Stimulated activated CD8-positive, alpha-beta memory T cell treated with anti-CD3 and anti-CD28 coated beads, Interleukin-15, amount 100 ng/mL, for 4 hours (primary cell): Measurements from ENCODE around the gene BNIP5.

Experiments
- DNase-seq, 2 donors: peaks; one replicate each; pipeline ENCODE4 v3.0.0-alpha.2; 2020; ENCODE audit warnings: low read depth in 2 of 2

BNIP5 gene

DNA sequence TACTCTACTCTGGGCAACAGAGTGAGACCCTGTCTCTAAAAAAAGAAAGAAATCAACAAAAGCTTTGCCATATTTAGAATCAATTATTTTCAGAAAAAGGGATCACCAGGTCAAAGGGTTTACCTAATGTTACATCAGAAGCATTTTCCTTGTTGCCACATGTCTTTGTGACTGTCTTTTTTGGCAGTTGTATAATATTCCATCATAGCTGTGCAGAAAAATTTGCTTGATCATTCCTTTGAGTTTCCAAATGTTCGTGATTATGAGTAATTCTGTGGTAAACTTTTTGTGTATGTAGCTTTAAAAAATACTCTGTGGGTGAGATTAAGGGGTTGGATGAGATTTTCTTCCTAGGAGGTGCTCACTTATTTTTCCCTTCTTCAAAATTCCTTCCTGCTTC is 40.4 kb downstream of the BNIP5 start:
- no peak for DNase-seq

DNA sequence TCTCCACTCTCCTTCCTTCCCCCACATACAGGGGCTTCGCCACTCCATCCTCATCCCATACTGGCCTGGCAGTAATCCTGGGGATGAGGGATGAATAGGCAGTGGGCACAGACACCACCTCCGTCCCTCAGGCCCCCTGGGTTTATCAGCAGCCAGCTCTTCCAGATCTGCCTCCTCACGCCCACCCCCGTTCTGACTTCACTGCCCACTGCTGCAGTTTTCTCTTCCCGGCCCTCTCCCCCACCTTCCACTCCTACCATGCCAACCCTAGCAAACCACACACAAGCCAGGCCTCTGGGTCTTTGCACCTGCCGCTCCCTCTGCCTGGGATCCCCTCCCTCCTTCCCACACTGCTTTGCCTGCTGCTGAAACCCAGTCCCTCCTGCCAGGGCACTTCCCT is 44.5 kb downstream of the BNIP5 start:
- no peak for DNase-seq

DNA sequence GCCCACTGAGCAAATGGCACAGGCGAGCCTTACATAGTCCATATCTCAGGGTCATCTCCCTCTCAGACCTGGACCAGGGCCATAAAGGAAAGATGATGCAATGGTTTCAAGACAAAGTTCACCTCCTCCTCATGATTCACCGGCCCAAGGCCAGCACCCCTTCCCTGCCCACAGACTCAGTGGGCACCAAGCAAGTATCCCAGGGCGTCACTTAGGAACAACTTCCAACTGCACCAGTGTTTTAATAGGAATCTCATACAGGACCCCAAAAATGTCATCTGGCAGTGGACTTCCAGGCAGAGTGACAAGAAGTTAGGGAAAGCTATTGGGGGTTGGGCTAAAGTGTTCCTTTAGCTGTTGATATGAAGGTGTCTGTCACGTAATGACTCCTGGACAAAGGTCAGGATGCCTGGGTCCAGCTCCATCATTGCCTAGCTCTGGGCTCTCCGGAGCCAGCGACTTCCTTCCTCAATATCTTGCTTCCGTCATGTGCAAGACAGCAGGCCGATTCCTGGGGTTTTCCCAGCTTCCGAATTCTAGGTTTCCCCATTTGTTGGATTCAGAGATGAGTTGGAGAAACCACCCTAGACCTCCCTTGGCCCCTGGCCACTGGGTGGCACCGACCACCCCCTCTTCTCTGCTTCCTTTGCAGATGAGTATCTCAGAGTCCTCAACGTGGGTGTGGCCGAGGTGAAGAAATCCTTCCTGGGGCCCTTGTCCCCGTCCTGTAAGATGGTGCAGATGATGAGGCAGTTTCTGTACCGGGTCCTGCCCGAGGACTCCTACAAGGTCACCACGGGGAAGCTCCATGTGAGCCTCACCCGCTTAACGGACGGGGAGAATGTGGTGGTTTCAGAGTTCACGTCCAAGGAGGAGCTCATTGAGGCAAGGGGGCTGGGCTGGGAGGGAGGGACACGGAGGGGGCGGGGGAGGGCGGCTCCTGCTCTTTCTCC is 45.7 kb downstream of the BNIP5 start:
- DNase-seq, result no peak

DNA sequence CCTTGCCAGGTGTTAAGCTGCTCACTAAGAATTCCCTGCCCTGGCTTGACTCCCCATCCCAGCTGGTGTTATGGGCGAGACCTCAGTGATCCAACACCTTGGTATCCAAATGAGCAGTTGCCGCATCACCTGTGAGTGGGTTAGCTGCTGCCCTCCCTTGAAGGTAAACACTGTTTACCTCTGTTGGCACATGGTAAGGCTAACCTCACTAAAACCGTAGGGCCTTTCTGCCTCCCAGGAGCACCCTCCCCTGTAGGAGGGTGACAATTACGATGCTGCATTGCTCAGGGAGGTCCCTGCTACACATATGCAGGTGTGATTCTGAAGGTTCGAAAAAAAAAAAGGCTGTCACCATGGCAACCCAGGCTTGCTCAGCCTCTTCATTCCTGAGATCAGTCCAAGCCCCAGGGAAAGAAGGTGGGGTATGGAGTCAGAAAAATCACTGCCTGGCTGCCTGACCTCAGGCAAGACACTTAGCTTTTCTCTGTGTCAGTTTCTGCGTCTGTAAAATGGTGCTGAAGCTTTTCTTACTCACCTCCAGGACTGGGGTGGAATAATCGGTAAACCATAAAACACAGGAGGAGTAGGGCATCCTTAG is 47.3 kb downstream of the BNIP5 start:
- no peak for DNase-seq

DNA sequence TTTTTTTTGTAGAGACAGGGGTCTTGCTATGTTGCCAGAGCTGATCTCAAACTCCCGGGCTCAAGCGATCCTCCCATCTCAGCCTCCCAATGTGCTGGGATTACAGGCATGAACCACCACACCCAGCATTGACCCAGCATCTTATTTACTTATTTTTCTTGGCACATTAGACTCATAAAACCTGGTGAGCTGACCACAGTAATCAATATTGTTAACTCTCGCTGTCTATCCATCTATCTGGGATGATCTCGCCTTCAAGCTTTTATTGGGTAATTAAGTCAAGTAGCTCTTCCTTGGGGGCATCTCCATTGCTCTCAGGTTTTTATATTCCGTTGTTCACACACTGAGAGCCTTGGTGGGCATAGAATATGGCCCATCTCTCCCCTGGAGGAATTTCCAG is 49.8 kb downstream of the BNIP5 start:
- DNase-seq, result no peak

DNA sequence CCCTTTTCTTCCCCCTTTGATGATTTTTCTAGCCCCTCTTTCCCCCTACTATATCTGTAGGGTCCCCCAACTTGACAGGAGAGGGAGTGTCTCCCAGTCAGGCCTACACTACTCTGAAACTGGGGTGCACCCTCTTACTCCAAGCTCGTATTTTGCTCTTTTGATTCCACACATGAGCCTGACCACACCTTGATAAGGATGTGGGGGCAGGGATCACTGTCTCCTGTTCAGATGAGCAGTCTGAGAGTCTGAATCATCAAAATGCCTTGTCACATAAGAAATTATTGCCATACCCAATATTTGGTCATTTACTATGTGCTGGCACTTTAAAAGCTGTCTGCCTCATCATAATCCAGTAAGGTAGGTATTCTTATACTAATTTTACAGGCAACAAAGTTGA is 50.9 kb downstream of the BNIP5 start:
- DNase-seq, result no peak

DNA sequence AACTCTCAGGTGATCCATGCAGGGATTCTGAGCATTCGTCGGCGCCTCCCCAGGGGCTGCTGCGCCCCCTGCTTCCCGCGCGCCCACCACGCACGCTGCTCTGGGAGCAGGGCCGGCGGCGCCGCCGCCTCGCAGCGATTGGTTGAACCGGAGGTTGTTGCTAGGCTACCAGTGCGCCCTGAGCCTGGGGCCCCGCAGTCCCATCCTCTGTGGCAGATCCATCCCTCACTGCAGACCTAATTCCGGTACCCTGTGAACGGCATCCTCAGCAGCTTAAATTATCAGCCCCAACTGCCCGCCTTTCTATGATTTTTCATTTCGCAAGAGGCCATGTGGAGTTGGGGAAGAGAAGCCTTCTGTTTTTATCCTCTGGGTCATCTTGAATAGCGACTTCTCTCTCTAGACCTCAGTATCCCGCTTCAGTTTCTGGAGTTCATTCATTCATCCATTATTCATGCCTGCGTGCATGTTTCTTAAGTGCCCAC is 51.5 kb downstream of the BNIP5 start:
- DNase-seq, result no peak

DNA sequence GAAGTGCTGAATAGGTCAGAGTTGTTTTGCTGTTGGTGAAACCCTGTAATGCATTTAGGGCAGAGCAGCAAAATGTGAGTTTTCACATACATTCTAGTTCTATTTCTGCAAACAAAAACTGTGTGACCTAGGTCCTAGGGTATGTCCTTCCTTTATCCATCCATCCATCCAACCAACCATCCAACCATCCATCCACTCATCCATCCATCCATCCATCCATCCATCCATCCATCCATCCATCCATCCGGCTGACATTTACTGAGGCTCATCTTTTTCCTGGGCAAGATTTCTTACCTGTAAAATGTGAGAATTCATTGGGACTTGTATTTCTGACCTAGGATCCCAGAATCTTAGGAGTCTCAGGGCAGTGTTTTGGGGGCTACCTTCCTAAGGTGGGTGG is 52.3 kb downstream of the BNIP5 start:
- no peak for DNase-seq

DNA sequence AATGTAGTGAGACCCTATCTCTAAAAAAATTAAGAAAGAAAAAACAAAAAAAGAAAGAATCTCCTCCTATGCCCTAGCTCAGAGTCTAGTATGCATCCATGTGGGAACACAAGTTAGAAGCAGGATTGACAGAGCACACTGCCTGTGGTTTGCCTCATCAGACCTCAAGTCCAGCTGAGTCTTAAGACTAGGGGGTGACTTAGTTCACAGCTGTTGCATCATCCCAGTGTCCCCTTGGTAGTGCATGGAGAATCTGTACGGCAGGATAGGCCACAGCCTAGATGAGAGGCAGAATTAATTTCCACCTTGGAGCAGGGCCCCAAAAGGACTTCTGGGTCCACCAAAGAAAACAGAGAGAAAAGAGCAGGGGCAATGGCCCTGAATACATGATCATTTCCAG is 53.1 kb downstream of the BNIP5 start:
- DNase-seq, result no peak

DNA sequence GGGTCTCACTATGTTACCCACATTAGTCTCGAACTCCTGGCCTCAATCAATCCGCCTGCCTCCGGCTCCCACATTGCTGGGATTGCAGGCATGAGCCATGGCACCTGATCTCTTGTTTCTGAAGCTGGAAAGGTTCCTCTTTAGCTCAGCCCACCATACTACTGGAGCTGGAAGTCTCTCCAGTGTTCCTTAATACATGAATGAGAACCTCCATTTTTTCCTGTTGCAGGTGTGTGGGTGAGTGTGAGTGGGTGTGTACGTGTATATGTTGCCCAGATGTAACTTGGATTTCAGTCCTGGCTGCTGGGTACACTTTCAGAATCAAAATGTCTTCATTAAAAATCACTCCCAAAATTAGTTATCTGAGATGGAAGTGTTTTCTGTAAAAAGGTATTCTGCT is 55.7 kb downstream of the BNIP5 start:
- DNase-seq, result no peak

DNA sequence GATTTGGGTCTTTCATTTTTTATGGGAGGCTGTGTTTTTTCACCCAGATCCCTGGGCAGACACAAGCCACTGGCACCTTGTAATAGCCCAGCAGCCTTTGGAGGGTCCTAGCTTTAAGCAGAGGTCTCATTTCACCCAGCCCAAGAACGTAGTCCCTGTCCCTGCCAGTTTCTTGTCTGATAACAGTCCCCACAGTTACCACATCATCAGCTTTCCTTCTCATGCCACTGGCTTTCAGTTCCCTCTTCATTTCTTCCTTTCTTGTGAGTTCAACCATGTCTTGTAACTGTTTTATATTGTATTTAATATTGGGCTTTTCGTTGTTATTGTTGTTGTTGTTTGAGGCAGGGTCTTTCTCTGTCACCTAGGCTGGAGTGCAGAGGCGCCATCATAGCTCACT is 56.2 kb downstream of the BNIP5 start:
- DNase-seq, result no peak

DNA sequence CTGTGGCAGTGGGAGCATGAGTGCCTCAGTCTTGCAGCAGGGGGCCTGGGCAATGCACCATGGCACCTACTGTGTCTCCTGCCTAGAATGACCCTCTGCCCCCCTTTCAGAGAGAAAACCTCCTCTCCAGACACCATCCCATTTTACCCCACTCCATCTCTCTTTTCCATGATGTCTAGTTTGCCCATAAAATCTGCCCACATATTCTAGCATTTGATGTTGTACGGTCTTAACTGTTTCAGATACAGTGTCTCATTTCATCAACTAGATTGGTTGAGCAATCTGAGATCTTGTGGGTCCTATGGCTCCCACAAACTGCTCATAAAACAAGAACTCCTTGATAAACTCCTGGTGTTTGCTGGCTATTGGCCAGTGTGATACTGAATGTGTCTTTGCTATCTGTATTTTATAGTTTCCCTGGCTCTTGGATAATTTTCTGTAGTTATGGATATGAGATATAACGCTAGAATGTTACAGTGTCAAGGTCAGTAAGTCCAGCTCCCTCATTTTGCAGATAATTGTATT is 58.7 kb downstream of the BNIP5 start:
- DNase-seq, result no peak

DNA sequence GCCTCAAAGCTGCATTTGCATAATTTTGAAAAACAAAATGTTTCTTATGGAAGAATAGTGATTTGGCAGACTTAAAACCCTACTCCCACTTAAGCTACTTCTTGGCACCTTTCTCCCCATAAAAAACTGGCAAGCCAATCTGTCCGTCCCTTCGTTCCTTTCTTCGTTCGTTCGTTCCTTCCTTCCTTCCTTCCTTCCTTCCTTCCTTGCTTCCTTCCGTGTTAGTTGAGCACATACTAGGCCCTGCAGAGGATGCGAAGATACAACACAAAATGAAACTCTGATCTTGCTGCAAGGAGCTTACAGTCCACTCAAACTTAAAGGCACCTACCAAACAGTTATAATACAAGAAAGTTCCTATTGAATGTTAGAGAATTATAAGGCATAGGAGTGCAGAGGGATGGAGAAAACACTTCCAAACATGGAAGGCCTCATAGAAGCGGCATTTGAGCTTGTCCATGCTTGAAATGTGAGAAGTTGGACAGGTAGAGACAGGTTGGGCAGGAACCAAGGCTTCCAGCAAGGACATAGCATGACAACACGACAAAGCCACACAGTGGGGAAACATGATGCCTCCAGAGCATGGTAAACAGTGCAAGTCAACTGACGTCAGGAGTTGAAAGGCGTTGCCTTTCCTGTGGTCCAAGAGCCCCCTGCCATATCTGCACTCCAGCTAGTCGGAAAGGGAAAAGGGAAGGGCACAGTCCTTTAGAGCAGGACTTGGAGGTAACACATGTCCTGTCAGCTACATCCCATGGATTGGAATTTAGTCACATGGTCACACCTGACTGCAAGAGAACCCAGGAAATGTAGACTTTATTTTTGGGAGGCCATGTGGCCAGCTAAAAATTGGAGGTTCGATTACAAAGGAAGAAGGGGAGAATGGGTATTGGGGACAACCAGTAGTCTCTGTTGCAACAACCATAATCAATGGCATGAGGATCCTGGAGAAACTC is 59.8 kb downstream of the BNIP5 start:
- DNase-seq, result no peak

DNA sequence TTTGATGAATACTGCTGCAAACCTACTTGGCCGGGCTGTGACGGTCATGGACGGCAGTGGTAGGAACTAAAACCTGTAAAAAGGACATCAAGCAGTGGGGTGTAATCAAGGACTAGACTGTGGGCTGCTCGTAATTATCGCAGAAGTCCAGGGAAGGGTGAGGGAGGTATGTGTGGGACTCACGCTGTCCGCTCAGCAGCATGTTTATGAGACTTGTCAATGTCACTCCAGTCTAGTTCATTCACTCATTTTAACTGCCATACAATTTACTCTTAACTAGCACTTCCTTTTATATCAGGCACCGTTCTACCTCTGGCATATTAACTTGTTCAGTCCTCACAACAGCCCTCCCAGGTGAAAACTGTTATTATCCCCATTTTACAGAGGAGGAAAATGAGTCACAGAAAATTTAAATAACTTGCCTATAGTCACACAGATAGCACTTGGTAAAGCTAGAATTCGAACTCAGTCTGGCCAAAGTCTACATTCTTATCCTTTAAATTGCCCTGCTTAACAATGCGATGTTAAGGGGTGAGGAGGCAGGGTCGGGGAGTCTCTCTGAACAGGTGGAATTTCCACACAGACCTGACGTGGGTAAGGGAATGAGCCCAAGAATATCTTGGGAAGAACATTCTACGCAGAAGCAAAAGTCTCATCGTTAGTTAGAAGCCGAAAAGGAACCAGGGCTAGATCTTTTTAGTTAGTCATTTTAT is 62.7 kb downstream of the BNIP5 start:
- no peak for DNase-seq

DNA sequence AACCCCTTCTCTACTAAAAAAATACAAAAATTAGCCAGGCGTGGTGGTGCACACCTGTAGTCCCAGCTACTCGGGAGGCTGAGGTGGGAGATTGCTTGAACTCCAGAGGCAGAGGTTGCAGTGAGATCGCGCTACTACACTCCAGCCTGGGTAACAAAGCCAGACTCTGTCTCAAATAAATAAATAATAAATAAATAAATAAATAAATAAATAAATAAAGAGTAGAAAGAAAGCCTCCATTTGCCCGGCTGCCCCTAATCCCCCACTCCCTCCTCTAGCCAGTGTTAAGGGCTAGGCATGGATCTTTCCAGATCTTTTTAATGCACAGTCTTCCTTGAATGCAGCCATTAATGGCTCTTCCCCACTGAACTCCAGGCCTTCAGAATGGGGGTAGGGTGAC is 63.6 kb downstream of the BNIP5 start:
- no peak for DNase-seq

DNA sequence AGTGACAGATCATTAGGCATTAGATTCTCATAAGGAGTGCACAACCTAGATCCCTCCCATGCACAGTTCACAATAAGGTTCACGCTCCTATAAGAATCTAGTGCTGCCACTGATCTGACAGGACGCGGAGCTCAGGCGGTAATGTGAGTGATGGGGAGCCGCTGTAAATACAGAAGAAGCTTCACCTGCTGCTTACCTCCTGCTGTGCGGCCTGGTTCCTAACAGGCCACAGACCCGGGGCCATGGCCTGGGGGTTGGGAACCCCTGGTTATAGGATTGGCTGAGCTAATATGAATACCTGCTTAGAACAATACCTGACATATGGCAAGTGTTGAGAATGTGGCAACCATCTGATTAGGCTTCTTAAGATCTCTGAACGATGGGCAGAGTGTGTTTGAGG is 64.5 kb downstream of the BNIP5 start:
- no peak for DNase-seq

DNA sequence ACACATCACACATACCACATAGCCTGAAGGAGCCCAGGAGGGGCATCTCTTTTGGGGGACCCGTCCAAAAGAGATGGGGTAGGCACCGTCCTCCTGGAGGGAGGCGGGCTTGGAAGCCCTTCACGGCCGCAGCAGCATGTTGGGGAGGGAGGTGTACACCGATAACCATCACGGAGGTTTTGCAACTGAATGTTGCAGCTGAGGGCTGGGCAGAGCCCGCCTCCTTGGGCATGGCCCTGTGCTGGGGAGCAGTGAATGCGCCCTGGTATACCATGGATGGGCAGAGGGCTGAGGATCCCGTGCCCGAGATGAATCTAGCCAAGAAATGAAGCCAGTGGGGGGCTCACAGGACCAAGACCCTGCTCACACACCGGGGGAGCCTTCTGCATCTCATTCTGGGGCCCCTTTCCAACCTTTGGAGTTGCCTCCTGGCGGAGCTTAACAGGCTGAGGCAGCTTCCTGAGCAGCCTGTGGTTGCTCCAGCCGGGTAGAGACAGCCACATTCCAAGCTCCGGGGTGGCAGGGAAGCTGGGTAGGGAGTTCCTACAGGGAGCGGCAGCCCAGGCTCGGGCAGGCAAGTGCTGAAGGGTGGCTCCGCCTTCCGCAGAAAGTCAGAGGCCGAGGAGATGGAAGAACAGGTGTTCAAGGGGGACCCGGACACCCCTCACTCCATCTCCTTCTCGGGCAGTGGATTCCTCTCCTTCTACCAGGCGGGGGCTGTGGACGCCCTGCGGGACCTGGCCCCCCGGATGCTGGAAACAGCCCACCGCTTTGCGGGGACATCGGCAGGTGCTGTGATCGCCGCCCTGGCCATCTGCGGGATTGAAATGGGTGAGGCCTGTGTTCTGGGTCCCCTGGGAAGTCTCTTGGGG is 66.6 kb downstream of the BNIP5 start, which contains the start of gene PNPLA1:
PNPLA1 (plus strand) TSS at position 227 of the 872 bp plus-strand sequence; CDS start at position 627, 400 bp downstream.
- no peak for DNase-seq

DNA sequence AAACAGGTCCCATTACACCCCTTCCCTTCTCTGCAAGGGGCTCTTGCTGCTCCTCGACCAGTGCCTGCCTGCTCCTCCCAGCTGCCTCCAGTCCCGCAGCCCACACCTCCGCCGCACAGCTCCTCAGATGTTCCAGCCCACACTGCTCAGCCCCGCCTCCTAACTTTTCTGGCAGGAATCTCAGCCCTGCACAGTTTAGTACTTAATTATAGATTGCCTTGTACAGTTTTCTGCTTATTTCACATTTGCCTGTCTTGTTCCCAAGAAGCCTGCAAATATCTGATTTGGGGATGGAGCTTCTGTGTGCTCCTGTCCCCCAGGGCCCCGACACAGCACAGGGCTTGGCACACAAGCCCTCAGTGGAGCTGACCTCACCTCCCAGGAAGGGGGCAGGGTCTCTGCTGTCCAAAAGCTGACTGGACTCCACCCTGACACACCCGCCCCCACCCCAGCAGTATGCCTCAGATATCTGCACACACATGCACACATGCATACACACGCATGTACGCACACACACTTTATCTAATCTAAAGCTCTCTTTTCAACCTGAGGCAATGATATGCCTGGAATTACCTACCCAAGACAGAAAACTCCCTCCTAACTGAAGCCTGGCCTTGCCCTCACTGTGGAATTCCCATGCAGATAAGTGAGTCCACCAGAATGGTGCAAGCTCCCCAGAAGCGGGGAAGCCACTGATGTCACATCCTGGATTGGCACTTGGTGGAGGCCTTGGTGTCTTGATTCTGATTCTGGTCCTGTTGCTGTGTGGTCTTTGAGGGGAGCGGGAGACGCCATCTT is 68.0 kb downstream of the BNIP5 start:
- no peak for DNase-seq
